ENCODE results near the gene ITIH2.
"Not testable (repeated sequence)": the region's sequence is repeated elsewhere in the genome, so short reads cannot be mapped to it uniquely, and the experiment has no call there.

ITIH2 gene

DNA sequence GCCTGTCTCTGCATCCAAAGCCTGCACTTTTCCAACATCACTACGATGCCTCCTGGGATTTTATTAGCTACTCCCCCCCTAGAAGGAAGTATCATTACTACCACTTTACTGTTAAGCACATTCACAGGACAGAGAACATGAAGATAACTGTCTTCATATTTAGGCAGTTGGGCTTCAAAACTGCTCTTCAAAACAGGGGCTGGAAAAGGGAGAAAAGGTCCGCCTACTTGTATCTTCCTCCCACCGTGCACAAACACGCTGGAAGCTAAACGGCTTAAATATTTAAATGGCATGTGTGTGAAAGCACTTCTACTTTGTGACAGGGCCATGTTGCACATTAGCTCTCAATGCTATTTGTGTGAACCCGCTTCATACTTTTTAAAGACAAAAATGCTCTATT, 37.3 kb upstream of the ITIH2 start:
- no peak for DNase-seq (ENCODE audit: low spot score)
- no peak for TF ChIP-seq CTCF (IDR thresholded peaks at IDR 0.05; ENCODE audit: borderline replicate concordance, control extremely low read depth, extremely low read depth, insufficient read depth, missing control alignments)
- in situ Hi-C loops (cut with MboI; ENCODE audit: low sequenced_read_pairs, unreplicated experiment) = no loop called here

DNA sequence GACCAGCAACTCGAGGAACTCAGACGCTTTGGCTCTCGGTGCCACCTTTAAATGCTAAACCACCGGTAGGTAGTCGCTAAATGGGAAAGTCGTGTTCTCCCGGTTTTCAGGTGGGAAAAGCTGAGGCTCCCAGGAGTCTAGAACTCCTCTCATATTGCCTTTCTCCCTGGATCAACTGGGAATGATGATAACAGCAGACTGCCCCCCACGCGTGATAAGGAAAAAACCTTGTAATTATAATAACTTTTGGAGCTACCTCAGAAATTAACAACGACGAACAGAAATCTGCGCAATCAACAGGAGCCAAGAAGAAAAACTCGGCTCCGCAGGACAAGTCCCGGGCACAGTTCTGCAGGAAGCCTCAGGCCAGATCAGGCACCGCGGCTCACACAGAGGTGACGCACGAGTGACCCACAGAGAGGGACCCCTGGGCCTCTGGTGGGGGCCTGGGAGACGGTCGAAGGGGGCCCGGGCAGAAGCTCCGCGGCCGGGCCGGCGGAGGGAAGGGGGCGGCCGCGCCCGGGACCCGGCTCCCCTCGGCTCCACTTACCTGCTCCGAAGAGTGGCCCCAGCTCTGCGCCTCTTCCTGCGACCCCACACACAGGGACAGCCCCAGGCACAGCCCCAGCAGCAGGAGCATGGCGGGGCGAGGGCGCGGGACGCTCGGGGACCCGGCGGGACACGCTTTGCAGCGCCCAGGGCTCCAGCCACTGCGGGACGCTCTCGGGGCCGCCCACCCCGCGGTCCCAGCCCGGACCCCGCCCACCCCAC, 36.7 kb upstream of the ITIH2 start, which contains the start of gene ITIH5:
TSS of gene ITIH5 (minus strand) at position 714 of the 771 bp plus-strand sequence. CDS start at position 640, 74 bp downstream.
- in situ Hi-C loops (cut with MboI; ENCODE audit: low sequenced_read_pairs, unreplicated experiment) = no loop called here
- DNase-seq (ENCODE audit: low spot score) = peak; percentile 49
- TF ChIP-seq CTCF (IDR thresholded peaks at IDR 0.05; ENCODE audit: borderline replicate concordance, control extremely low read depth, extremely low read depth, insufficient read depth, missing control alignments) = no peak

DNA sequence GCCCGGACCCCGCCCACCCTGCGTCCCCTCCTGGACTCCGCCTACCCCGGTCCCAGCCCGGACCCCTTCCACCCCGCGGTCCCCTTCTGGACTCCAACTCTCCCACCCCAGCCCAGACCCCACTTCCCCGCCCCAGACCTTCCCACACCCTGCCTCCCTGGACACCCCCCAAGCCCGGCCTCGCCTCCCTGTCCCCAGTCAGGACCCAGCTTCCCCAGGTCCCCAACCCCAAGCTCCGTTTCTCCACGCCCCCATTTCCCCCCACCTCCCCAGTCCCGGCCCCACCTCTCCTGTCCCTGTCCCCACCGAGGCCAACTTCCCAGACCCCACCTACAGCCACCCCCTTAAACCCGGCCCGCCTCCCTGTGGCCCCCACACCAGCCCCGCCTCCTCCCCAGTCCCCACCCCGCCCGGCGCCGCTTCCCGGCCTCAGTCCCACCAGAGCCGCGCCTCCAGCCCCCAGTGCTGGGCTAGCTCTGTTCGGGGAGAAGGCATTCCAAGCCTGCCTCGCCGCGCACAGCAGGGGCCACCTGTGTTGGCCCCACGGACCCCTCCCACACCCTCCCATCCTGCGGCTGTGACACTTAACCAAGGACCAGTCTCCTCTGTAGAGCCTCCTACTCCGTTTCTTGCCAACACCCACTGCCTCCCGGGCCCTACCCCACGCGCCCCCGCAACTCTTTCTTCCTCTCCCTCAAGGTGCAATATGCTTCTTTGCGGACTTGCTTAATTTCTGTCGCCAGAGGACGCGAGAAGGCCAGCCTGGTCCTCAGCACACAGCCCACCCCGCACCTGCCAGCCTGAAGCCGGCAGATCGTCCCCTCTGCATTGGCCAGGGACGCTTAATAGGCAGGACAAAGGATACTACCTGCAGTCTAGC, 35.6 kb upstream of the ITIH2 start:
- DNase-seq (ENCODE audit: low spot score) = peak; percentile 41
- TF ChIP-seq CTCF (IDR thresholded peaks at IDR 0.05; ENCODE audit: borderline replicate concordance, control extremely low read depth, extremely low read depth, insufficient read depth, missing control alignments) = no peak

DNA sequence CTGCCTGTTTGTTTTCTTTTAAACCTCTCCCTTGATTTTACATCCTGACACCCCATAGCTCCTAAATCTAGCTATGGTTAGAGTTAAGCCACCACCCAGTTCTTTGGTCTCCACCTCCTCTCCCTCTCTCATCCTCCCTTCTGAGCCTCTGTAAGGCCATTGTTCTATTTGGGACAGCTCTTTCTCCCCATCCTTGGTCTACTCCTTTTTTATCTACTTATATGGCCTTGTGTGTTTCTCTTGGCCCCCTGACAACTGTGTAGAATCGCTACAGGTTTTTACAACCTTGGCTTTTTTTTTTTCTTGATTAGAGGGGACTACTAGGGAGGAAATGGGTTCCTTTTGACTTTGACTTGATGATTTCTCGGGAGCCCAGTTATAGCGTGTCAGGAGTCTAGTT, 33.0 kb upstream of the ITIH2 start:
- in situ Hi-C loops (cut with MboI; ENCODE audit: low sequenced_read_pairs, unreplicated experiment) = no loop called here
- no peak for DNase-seq (ENCODE audit: low spot score)
- TF ChIP-seq CTCF (IDR thresholded peaks at IDR 0.05; ENCODE audit: borderline replicate concordance, control extremely low read depth, extremely low read depth, insufficient read depth, missing control alignments) = no peak

More for the DNA sequence above, 35.6 kb upstream of the ITIH2 start:
- in situ Hi-C loops (cut with MboI; ENCODE audit: low sequenced_read_pairs, unreplicated experiment) = no loop called here

DNA sequence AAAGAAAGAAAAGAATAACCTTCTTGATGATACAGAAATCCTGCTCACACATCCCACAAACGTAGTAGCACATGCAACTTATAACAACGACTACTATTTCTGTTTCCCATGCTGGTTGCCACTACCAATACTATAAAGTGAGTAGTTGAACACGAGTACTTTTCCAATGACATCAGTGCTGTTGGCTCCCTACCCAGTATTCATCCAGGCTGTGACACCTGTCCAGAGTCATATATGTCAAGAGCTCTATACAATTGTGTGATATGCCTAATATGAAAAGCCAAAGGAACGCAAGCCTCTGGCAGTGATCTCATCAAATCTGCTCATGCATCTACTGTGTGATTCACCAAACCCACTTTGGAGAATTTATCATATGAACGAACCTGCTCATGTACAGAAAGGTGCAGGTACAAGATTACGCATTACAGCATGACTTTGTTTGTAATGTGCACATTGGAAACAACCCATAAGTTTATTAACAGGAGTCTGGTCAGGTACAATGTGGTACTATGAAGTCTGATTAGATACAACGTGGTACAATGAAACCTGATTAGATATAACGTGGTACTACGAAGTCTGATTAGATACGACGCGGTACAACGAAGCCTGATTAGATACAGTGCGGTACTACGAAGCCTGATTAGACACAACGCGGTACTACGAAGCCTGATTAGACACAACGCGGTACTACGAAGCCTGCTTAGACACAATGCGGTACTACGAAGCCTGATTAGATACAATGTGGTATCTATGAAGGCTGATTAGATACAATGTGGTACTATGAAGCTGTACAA, 30.6 kb upstream of the ITIH2 start:
- DNase-seq (ENCODE audit: low spot score) = no peak
- TF ChIP-seq CTCF (IDR thresholded peaks at IDR 0.05; ENCODE audit: borderline replicate concordance, control extremely low read depth, extremely low read depth, insufficient read depth, missing control alignments) = no peak
- in situ Hi-C loops (cut with MboI; ENCODE audit: low sequenced_read_pairs, unreplicated experiment) = no loop called here

DNA sequence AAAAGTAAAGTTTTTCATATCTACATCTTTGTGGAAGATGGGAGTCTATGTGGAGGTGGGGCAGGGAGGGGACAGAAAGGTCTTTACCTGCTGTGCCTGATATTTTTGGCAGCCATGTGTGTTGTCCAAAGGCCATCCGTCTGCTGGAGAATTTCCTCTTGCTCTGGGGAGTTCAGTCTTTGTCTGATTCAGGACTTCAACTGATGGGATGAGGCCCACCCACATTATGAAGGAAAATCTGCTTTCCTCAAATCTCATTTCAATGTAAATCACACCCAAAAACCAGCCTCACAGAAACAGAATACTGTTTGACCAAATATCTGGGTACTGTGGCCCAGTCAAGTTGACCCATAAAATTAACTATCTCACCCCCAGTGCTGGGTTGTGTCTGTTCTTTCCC, 23.9 kb upstream of the ITIH2 start:
- in situ Hi-C loops (cut with MboI; ENCODE audit: low sequenced_read_pairs, unreplicated experiment) = no loop called here
- no peak for DNase-seq (ENCODE audit: low spot score)
- no peak for TF ChIP-seq CTCF (IDR thresholded peaks at IDR 0.05; ENCODE audit: borderline replicate concordance, control extremely low read depth, extremely low read depth, insufficient read depth, missing control alignments)

- in situ Hi-C loops (cut with MboI; ENCODE audit: low sequenced_read_pairs, unreplicated experiment) = loop anchor here (10.0 kb wide), 1 partner anchor 145 kb away; no protein-coding TSS in a partner anchor
- DNase-seq (ENCODE audit: low spot score) = not testable (repeated sequence)
Measured at GRCh38 chr10:7680078-7680477, 23.0 kb upstream of the ITIH2 start.

Measured in GM13976 (cell line).